ENCODE results near the gene LIG4.

LIG4 gene

DNA sequence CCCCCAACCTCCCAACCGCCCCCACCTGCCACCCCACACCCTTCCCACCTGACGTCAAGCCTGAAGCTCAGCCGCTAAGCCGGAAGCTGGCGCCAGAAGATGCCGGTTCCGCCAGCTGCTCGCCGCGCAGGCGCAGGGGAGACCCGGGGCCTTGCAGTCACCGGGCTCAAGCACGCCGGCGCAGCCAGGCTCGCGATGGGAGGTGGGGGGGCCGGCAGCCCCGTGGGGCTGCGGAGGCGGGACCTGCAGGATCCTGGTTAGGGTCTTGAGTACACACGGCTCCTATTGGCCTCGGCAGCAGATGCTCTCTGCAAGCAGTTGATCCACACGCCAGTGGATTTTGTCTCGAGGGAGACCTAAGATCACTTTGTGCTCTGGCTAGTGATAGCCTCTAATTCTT is at the start of gene LIG4:
Gene LIG4, minus strand, starts transcription at position 101 of the 400 bp plus-strand sequence. CDS start 4,268 bp downstream, outside the sequence.
- peak; percentile 95 for DNase-seq (ENCODE audit: low read depth, low spot score)

DNA sequence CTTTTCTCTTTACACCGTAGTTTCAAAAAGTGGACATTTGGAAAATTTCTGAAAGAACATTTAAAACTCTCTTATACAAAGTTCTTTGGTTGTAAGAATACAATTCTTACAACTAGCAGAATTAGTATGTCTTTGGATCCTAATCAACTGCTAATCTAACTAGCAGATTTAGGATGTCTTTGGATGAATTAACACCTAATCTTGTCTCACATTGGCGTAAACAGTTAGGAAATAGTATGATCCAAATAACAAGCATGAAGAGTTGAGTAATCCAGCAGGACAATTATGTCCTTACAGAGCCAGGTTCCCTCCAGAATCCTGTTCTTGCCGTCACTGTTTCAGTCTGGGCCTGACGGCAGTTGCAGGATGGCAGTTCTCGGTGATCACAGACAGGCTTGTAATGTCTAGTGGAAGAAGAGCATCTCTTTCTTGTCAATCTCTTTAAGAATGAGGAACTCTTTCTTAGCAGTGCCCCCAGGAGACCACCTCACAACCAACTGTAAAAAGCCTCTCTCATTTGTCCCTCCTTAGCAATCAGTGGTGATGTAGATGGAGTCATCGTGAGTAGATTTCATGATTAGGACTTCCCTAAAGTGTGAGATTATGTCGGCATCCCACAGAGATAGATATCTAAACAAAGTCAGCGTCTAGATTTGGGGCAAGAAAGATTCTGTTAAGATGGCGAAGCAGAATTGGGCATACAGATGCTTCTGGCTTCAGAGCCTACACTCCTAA is 48.5 kb upstream of the LIG4 start:
- DNase-seq (ENCODE audit: low read depth, low spot score): no peak

DNA sequence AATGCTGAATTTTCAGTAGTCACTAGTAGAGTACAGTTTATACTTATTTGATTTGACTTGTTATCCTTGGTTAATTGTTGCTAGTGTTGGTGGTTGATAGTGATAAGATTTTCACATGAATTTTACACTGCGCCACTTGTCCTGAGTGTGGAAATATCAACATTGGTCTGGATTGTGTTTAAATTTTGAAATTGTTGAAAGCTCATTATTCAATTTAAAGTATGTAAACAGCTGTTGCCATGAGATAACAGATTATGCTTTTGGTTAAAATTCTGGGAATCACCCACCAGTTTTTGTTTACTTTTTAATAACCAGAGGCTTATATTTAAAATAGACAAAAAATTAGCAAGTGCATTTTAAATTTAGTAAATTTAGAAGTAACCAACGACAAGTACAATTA is 41.9 kb upstream of the LIG4 start:
- DNase-seq (ENCODE audit: low read depth, low spot score): no peak

DNA sequence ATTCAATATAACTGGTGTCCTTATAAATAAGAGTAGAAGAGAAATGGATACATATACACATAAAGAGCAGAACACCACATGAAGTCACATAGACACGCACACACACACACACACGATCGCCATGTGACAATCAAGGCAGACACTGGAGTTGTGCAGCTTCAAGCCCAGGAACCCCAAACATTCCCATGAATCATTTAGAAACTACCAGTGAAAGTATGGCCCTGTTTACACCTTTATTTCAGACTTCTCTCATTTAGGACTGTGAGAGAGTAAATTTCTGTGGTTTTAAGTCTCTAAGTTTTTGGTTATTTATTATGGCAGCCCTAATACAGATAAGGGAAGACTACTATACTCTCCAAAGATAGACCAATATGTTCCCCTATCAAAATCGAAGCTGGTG is 33.8 kb upstream of the LIG4 start:
- DNase-seq (ENCODE audit: low read depth, low spot score): no peak

DNA sequence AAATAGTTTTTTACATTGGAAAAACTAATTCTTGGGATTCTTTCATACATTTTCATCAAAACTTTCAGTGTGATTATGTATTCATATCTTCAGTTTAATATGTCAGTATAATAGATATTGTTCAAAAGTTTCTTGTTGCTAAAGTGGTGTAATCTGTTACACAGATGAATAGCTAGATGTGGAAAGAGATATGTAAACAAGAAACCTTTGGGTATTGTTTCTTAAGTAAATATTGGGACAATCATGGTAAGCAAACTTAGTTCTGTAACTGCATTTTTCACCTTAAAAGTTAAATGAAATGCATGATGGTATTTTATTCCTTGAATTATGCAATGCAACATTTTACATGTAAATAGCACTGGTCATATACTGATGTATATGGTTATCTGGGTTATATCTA is 15.0 kb upstream of the LIG4 start:
- no peak for DNase-seq (ENCODE audit: low read depth, low spot score)

DNA sequence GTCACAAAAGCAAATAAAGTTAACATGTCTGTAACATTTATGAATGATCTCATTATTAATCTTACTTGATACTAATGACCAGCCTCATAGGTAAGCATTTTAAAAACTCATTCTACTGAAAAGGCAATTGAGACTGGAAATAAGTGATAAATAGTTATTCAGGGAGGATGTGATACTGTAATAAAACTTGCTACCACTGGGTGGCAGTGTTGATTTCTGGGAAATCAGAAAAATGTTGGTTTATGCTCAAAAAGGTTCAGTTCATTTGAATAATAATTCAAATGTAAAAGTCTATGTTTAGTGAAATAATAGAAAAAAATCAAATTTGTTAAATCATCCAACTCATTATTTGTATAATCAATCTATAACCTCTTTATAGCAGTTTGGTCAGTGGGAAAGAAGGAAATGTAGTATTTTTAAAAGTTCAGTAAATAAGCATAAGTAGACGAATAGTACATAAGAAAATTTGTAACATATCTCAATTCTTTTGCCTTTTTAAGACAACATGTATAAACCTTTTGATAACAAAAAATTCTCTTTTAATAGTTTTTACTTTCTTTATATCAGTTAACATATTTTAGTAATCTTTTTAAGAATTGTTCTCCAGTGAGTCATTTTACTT is 12.4 kb upstream of the LIG4 start:
- no peak for DNase-seq (ENCODE audit: low read depth, low spot score)

DNA sequence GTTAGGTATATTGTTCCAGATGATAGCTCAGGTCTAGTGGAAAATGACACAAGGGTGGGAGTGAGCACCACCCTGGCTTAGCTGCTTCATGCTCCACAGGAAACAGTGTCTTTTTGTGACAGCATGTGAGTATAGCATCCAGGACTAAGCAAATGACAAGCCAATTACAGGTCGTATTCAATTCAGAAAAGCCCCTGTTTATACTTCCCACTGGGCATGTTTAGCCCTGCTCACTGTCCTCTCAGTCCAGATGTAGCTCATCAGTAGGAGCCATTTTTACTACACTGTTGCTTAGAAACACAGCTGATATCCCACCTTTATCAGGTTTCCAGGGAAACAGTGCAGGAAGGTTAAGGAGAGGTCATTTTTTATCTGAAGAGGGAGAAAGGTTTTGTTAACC is 10.8 kb upstream of the LIG4 start:
- no peak for DNase-seq (ENCODE audit: low read depth, low spot score)

DNA sequence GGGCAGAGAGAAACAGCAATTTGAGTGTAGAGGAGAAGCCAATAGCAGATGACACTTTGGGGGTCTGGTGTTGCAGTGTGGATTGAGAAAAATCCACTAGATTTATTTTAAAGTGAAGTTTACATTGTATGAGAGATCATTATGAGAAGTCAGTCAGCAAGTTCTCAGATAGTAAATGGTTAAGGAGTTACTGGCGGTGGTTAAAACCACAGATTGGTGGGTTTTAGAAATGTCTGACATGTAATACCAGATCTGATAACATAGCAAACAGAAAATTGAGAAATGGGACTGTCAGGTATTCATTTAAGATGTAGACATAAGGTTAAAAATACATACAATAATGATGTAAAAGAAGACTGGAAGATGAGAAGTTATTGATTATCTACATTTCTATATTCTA is 10.1 kb upstream of the LIG4 start:
- DNase-seq (ENCODE audit: low read depth, low spot score): no peak

DNA sequence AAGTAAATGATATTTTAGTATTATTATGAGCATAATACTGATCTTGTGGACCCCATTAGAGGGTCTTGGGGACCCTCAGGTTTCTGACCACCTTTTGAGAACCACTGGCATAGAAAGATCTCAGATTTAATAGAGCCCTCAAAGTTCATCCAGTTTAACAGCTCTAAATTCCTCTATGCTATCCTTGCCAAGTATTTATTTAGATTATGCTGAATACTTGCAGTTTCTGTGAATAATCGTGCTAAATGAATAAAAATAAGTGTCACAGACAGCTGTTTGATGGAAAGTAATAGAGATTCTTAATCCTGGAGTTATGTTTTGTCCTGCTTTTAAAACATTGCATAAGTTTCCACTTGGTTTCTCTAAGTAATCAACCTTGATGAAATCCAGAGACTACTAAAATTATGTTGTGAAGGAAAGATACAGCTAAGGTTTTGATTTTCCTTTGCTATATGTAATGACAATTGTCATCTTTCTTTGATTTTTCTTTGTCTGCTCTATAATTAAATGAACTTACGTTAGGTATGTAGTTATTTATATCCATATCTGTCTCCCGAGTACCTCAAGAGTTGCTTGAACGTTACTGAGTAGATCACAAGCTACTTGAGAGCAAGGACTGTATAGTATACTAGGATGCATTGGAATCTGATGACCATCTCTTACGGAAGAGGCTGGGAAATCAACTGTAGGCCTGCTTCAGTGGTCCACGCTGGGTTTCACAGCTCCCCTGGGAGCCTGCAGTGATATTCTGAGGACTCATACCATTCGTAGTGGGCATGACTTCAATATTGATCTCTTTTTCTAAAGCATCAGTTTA is 8.6 kb upstream of the LIG4 start:
- DNase-seq (ENCODE audit: low read depth, low spot score): no peak

DNA sequence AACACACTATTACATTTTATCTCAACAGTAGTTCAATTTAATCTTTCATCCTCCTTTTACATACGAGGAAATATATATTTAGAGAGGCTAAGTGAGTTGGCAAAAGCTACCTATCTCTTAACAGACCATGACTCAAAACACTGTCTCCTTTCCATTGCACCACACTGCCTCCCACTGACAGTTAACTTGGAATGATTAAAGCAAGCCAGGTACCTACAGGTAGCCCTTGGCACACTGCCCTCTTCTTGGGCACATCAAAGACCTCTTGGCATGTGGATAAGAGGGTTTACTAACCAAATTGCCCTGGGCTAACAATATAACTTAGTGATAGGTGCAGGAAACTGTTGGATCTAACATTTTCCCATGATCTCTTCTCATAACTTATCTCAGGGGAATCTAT is 4.7 kb upstream of the LIG4 start:
- DNase-seq (ENCODE audit: low read depth, low spot score): no peak

DNA sequence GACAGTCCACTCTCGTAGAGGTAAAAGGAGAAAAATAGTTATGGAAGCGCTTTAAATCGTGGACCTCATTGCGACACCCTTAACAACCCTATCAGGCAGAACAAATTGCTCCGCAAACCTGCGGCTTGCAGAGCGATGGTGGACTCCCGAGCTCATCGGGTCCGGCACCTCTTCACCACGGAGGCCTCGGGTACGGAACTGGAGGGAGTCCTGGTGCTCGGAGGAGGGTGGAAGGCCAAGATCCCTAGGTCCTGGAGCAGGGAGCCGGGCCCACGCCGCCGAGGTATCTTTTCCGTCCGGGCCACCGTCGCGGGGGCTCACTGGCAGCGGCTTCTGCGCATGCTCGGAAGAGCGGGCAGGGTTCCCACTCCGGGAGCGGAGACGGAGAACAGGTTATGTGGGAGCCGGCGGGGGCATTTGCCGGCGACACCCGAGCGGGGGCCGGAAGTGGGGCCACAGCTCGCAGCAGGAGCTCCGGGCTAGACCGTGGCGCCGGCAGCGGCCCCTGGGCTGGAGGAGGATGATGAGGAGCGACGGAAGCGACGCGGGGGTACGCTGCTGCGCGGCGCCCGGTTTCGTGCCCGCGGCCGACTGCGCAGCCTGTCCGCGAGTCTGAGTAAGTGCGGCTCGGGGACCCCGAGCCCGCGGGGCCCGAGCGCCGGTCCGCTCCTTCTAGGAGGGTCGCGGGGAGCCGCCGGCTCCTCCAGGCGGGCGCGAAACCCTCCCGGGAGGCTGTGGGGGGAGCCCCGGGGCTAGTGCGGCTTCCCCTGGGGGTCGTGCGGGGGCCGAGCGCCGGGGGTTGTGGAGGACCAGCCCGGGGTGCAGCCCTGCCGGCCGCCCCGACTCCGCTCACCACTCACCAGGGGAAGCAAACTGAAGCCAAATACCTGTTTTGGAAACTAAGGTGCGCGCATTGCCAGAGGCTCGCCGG is 3.0 kb upstream of the LIG4 start, which contains the start of gene ABHD13:
Gene ABHD13, plus strand, starts transcription at position 349 of the 931 bp plus-strand sequence. CDS start 10,827 bp downstream, outside the sequence.
- peak; percentile 95 for DNase-seq (ENCODE audit: low read depth, low spot score)

DNA sequence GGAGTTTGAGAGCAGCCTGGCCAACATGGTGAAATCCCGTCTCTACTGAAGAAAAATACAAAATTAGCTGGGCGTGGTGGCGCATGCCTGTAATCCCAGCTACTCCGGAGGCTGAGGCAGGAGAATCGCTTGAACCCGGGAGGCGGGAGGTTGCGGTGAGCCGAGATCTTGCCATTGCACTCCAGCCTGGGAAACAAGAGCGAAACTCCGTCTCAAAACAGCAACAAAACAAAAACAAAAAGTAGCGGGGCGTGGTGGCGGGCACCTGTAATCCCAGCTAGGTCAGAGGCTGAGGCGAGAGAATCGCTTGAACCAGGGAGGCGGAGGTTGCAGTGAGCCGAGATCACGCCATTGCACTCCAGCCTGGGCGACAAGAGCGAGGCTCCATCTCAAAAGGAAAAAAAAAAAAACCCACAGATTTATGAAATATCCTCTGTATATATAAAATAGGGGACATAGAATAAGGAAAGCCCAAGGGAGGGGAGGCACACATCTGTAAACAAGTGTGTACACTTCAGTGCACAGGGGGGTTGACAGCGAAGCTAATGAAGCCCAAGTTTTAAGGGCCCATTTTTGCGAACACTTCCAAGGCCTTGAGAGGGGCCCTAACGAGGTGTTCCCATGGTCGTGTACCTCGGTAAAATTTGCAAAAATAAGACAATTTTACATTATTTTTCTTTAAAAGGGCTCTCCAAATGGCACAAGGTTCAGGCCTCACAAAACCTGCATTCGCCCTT is 2.1 kb upstream of the LIG4 start:
- peak; percentile 8 for DNase-seq (ENCODE audit: low read depth, low spot score)

DNA sequence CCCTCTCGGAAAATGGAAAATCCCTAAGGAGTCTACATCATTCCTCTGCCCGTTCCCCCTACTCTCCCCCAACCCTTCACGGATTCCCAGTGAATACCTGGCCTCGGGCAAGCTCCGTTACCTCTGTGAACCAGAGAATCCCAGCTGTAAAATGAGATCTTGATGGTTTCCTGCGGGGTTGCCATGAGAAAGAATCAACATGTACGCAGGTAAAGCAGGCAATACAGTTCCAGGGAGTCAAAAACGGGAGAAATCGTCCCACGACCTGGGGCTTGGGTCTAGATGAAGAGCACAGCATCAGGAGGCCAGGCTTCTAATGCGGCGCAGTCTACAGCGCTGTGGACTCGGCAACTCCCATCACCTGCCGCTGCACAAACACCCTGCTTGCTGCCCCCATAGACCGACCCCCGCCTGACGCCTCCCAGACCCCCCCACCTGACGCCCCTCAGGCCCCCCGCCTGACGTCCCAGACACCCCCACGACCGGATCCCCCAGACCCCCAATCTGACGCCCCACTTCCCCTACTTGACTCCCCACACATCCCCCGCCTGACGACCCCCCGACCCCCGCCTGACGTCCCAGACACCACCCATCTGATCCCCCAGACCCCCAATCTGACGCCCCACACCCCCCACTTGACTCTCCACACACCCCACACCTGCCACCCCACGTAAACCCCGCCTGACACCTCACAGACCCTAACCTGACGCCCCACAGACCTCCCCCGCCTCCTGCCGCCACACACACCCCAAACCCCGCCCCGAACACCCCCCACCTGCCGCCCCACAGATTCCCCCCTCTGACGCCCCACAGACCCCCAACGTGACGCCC is 680 bp downstream of the LIG4 start:
- DNase-seq (ENCODE audit: low read depth, low spot score): peak; percentile 79

DNA sequence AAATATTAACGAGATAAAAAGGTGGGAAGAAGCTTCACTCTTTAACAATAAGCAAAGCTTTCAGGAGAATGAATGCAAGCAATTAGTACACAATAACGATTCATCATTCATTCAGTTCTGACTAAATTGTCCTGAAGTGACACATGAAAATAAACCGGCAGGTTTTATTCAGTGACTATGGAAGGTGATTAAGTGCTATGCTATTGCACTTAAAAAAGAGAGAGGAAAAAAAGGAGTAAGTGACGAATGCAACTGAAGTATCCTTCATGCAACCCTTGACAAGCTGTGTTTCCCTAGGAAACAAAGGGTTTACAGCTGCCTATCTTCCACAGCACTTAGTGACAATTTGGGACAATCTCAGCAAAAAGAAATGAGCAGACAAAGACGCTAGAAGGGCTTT is 1.4 kb downstream of the LIG4 start:
- DNase-seq (ENCODE audit: low read depth, low spot score): no peak

DNA sequence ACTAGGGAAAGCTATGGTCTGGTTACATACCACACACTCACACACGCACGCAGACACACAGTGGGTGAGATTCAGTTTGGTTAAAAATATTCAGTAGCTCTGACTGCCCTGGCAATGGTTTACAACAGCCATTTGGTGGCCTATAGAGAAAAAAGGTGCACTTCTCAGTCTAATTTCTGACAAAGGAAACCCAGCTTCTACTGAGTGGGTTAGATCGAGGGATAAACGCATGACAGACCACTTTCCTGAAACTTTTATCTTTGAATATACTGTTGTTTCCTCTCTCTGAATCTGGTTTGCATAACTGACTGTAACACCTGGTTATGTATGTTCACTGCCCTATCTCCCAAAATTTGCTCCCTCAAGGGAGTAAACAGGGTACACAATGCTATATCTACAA is 2.5 kb downstream of the LIG4 start:
- no peak for DNase-seq (ENCODE audit: low read depth, low spot score)

DNA sequence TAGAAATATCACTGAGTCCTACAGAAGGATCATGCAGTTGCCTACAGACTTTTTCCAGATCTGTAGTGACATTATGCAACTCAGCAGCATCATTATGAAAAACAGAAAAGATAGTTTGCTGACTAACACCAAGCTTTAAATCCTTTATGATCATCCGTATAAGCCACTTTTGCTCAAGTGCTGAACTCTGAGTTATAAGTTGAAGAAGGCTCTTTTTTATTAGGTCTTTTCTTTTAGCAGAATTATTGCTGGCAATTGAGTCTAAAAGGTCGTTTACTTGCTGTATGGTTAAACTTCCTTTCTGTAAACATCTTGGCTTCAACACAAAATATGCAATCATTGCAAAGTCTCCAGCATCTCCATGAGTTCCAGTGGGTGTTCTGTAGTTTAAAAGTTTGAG is 4.8 kb downstream of the LIG4 start:
- no peak for DNase-seq (ENCODE audit: low read depth, low spot score)

DNA sequence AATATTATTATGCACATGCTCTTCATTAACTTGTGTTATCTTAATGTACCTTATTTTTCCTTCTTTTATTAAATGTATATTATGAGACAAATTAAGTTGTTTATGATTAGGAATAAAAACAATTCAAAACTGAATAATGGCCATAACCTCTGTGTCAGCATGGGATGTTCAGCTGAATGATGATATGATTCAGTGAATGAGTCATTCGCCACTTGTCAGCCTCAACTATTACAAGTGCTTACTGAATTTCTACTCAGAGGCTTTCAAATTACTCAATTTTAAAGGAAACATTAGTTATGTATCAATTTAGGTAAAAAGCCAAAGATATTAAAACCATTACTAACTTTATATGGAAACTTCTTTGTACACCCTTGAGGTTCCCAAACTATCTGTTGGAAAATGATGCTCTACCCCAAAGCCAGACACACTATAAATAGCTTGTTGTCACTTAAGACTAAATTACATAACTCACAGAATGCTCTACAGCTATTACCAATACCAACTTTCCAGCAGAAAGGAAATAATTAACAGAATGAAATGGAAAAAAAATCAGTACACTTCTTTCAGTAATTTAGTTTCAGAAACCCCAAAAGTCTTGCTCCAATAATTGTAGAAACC is 14.4 kb downstream of the LIG4 start:
- no peak for DNase-seq (ENCODE audit: low read depth, low spot score)

DNA sequence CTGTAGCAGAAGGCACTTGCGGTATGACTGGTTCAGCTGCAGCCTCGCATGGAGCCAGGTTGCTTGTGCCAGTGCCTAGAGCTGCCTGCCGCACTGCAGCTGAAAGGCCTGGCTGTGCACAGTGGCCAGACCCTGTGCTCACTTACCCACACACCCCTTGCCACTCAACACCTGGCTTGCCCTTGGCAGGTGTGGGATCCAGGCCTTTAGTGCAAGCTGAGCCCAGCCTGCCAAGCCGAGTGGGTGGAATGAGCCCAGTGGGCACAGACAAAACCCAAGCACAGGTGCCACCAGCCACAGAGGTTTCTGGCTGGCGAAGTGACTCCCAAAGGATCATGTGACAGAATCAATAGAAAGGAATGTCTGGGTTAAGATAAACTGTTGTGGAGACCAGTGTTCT is 19.5 kb downstream of the LIG4 start:
- no peak for DNase-seq (ENCODE audit: low read depth, low spot score)

DNA sequence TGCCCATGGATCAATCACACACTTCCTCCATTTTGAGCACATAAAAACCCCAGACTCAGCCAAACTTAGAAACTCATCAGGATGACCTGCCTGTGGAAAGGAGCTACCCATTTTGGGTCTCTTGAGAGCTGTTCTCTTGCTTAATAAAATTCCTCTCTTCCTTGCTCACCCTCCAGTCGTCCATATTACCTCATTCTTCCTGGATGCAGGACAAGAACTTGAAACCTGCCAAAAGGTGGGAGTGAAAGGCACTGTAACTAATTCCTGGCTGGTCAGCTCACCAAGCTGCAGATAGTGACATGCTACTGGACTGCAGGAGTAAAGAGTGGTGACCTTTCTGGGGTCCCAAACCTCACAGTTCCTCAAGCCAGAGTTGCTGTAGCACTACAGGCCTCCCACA is 20.2 kb downstream of the LIG4 start:
- DNase-seq (ENCODE audit: low read depth, low spot score): no peak
